PC-3 (cell line): Measurements from ENCODE around the gene NLRP6.

Experiments
- CTCF ChIP-seq: fragments of 300-600 bp; sonication (generic); conservative IDR thresholded peaks from 2 replicates; pipeline ENCODE4 v1.5.1; 2017; ENCODE audit warnings: antibody characterized with exemption, low read depth, mild to moderate bottlenecking, low read length
- EZH2 ChIP-seq: fragments of 300-600 bp; sonication (generic); IDR thresholded peaks from one replicate; pipeline ENCODE4 v1.6.1; 2017; ENCODE audit warnings: antibody characterized with exemption, mild to moderate bottlenecking, low read length; ENCODE audit not compliant: unreplicated experiment
- EZH2phosphoT487 ChIP-seq: fragments of 300-600 bp; sonication (generic); IDR thresholded peaks from 2 replicates; pipeline ENCODE4 v1.6.1; 2018; ENCODE audit warnings: mild to moderate bottlenecking, antibody characterized with exemption, low read length, borderline replicate concordance

GRCh38 chr11:312092-312816 is 34.0 kb downstream of the NLRP6 start:
- TF ChIP-seq EZH2 (no peak), EZH2phosphoT487 (no peak), CTCF (no peak)
